GM03348 (cell line): ENCODE measurements around the gene FHIT.

ENCODE experiments used
- DNase-seq: peaks from one replicate; pipeline ENCODE4 v3.0.0; 2012; ENCODE audit warnings: low spot score

Gene FHIT

DNA sequence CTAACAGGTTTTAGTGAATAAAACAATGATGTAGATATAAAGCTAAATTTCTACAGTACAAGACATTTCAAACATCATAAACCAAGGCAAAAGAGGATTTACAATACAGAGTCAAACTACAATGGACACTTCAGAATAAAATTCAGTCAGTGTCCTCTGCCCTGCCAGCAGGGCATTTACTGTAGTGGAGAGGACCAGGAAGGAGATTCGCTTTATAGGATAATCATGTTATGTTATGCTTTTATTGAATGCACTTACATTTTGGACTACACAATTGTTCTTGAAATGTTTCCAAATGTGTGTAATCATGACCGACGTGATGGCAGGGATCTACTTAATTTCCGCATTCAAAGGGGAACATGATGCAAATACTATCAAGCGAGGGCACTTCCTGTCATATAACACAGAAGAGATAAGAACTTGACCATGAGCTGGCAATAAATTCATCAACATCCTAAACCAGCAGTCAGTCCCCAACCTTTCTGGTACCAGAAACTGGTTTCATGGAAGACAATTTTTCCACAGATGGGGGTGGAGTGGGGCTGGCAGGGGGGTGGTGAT is 925.6 kb downstream of the FHIT start:
- no peak for DNase-seq

GRCh38 chr3:60323651-60324050 is 927.6 kb downstream of the FHIT start:
- DNase-seq, result no peak

DNA sequence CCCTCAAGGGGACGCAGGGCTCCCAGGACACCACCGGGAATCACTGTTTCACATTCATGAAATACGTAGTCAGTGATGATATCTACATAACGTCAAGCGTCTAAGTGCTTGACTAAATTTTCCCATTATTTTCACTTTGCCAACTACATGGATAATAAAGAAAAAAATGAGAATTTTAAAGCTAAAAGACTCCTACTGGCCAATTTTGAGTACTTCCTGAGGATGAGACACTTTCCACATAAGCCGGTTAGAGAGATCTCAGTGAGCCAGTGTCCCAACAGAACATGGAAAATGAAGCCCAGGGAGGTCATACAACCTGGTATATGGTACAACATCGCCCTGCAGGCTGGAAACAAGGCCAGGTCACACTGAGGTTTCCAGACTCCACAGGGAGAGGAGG is 928.1 kb downstream of the FHIT start:
- no peak for DNase-seq

DNA sequence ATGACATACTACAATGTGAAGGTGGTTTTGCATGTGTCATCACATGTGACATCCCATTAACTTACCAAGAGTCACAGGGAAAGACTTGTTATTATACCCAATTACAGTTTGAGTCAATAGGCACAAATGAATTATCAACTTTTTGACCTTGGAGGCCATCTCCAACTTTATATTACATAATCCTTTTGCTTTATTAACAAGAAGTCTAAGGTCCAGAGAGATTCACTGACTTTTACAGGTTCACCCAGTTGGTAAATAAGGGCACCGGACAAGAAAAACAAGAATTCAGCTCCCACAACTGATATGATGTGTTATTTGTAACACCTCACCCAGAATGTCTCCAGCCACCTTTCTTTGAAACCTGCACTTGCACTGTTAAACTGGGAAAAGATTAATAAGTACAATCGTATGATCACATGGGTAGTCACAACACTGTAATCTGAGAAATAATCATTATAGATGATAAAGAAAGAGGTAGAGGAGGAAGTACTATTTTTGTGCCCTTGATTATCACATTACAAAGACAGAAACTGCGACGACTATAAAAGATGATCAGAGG is 928.9 kb downstream of the FHIT start:
- no peak for DNase-seq

DNA sequence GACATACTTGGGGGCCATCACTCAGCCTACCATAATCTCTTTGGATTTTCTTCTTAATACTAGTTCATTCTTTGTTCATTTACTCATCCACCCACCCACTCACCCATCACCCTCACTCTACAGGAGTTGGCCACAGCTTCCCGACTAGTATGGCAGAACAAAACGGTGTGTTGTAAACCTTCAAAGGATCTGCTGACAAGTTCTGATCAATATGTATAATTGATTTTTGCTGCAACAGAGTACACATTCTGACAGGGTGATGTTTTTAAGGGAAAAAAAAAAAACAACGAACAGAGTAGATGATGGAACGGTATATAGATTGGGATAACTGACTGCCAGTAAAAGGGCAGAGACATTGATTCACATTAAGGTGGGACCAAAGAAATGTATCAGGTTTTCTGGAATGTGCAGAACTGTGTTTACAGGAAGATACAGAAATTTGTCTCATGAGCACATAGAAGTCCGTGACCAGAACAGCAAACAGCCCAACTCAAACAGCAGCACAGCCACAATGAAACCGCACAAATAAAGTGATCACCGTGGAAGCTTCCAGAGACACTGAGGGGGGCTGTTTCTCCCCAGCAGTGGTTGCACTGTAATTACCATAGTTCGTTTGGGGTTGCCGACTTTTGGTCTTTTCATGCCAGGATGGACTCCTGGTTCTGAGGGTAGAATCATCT is 931.9 kb downstream of the FHIT start:
- DNase-seq, result no peak

- DNase-seq, result peak; percentile 51
These were observed 935.0 kb downstream of the FHIT start for GRCh38 chr3:60316121-60316797.

GRCh38 chr3:60313951-60314461 is 937.2 kb downstream of the FHIT start:
- DNase-seq, result no peak

GRCh38 chr3:60313231-60313798 is 937.9 kb downstream of the FHIT start:
- no peak for DNase-seq

- no peak for DNase-seq
These were observed 941.5 kb downstream of the FHIT start for GRCh38 chr3:60309539-60310268.

- DNase-seq, result no peak
These were observed 942.4 kb downstream of the FHIT start for GRCh38 chr3:60308808-60309207.

DNA sequence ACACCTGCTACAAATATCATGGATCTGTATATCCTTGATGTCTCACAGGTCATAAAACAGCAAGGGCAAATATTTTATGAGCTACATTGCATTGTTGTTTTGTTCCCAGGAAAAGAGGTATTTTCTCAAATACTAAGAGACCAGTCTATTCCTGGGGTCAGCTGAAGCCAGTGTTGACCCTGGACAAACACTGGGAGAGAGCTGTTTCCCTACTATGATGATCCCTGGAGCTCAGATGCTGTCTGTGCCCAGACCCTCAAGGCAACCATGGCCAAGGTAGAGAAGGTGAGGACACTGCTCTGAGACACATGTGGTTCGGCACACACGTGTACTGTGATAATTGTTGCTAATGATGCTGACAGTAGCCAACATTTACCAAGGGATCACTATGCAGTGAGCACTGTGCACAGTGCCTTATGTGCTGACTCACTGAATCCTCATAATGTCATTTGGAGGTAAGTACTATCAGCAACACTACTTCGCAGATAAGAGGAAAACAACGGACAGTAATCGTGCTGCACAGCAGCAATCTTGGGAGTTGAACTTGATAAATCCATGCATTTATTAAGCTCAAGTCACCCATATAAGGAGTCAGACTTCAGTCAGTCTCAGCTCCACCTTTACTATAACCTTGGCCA is 943.6 kb downstream of the FHIT start:
- no peak for DNase-seq

- DNase-seq, result peak; percentile 19
These were observed 947.1 kb downstream of the FHIT start for GRCh38 chr3:60304112-60304511.

- DNase-seq, result no peak
These were observed 948.1 kb downstream of the FHIT start for GRCh38 chr3:60303160-60303559.

DNA sequence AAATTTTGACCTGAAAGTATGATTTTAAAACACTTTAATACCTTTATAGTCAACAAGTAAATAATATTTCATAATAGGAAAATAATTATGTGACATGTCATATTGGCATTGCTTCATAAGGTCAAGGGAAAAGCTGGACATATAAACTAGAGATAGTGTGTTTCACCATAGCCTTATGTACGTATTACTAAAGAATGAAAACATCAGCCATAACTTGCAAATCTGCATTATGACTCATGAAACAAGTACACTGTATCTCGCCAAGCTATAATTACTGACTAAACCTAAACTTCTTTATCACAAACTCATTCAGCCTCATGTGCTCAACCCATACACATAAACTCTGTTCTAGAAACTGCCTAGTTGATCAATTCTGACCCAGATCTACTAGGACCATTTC is 950.1 kb downstream of the FHIT start:
- DNase-seq, result peak; percentile 51

- DNase-seq, result no peak
These were observed 953.1 kb downstream of the FHIT start for GRCh38 chr3:60298141-60298540.

- peak; percentile 48 for DNase-seq
These were observed 957.1 kb downstream of the FHIT start for GRCh38 chr3:60294181-60294580.

- DNase-seq, result no peak
These were observed 960.1 kb downstream of the FHIT start for GRCh38 chr3:60291115-60291514.

DNA sequence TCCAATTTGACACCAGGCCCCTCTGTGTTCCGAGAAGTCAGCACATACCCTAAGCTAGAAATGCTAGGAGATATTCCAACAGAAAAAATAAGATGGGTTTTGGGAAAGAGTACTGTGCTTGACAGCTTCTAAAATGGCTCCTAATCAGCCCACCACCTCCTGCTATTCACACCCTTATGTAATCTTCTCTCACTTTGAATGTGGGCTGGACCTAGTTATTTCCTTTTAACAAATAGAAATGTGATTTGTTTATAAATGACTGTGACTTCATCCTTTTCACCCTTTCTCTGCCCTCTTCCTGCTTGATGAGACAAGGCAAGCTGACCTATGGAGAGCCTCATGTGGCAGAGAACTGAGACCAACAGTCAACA is 961.1 kb downstream of the FHIT start:
- no peak for DNase-seq

DNA sequence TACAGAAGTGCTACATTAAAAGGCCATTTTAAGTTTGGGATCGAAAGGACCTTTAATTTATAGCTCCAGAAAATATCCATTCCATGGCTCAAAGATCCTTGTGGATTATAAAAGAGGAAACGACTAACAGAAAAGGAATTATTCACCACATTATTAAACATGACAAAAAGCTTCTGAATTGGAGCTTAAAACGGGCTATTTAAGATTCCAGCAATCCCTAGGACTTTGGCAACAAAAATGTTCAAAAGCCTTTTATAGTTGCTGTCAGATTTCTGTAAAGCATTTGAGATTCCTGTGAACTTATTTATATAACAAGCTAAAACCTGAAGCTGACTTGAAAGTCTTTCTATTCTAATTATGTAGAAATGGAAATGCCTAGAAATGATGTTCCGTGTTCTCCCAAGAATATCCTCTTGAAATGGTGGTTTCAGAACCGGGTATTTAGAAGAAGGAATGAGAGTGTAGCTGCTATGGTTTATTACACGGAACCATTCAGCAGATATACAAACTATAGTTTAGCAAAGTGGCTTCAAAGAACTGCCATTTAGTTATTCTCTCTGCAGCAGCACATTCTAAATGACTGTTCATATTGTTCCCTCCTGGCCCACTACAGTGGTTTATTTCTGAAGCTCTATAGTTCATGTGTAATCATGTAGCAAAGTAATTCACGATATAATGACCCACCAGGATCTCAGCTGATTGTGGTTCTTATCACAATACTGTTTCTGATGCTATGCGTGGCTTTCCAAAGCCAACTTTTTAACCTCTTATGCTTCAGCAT is 961.7 kb downstream of the FHIT start:
- peak; percentile 36 for DNase-seq

DNA sequence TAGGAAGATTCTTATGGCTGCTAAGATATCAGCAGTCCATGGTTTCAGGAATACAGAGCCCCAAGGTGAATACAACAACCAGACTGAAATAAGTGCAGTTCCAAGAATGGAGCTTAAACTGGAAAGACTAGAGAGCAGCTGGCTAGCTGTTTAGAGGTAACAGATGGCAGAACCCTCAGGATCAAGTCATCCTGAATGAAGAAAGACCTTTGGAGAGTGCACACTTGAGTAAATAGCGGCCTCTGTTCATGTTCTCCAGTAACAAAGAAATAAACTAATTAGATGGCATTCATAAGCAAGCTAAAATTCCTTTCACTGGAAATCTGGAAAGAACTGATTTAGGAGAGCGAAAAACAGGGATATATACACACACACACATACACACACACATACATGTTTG is 968.4 kb downstream of the FHIT start:
- no peak for DNase-seq

DNA sequence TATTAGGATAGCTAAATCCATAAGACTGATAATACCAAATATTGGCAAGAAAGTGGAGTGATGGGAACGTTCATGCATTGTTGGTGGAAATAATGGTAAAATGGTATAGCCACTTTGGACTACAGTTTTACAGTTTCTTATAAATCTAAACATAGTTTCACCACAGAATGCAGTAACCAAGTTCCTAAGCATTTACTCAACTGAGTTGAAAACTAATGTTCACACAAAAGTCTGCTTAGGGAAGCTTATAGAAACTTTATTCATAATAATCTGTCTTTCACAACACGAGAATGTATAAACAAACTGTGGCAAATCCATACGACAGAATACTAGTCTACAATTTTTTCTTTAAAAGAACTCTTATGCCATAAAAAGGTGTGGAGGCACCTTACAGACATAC is 969.3 kb downstream of the FHIT start:
- DNase-seq, result no peak
